Activated CD4-positive, CD25-positive, alpha-beta regulatory T cell treated with anti-CD3 and anti-CD28 coated beads, Interleukin-2, amount 50 U/mL, for 72 hours (primary cell): ENCODE data around the gene KCNC4.

Experiments
- DNase-seq: peaks from one replicate; pipeline ENCODE4 v3.0.0; 2021

The KCNC4 gene

GRCh38 chr1:110189181-110189580 lies 20.9 kb upstream of the KCNC4 start:
- no peak for DNase-seq

- DNase-seq = no peak
Observed at GRCh38 chr1:110190282-110190929, 19.7 kb upstream of the KCNC4 start.

- no peak for DNase-seq
Observed at GRCh38 chr1:110192541-110192940, 17.6 kb upstream of the KCNC4 start.

- DNase-seq = no peak
Observed at GRCh38 chr1:110195196-110195595, 14.9 kb upstream of the KCNC4 start.

- peak; percentile 43 for DNase-seq
Observed at GRCh38 chr1:110196917-110197765, 13.0 kb upstream of the KCNC4 start.

- DNase-seq = no peak
Observed at GRCh38 chr1:110197905-110198629, 12.0 kb upstream of the KCNC4 start.

GRCh38 chr1:110198746-110199145 lies 11.4 kb upstream of the KCNC4 start:
- DNase-seq = no peak

GRCh38 chr1:110200190-110200589 lies 9.9 kb upstream of the KCNC4 start:
- DNase-seq = no peak

- DNase-seq = no peak
Observed at GRCh38 chr1:110200666-110201065, 9.4 kb upstream of the KCNC4 start.

GRCh38 chr1:110201157-110201825 lies 8.8 kb upstream of the KCNC4 start:
- DNase-seq = no peak

GRCh38 chr1:110203021-110203661 lies 7.0 kb upstream of the KCNC4 start:
- peak; percentile 56 for DNase-seq

- no peak for DNase-seq
Observed at GRCh38 chr1:110205156-110205555, 5.0 kb upstream of the KCNC4 start.

- no peak for DNase-seq
Observed at GRCh38 chr1:110205591-110206155, 4.4 kb upstream of the KCNC4 start.

GRCh38 chr1:110206261-110206920 lies 3.7 kb upstream of the KCNC4 start:
- no peak for DNase-seq

GRCh38 chr1:110207831-110208230 lies 2.3 kb upstream of the KCNC4 start:
- peak; percentile 75 for DNase-seq

GRCh38 chr1:110208916-110209645 lies 1.0 kb upstream of the KCNC4 start:
- no peak for DNase-seq

GRCh38 chr1:110210604-110211495 lies 736 bp downstream of the KCNC4 start:
- peak; percentile 56 for DNase-seq

GRCh38 chr1:110211496-110212168 lies 1.5 kb downstream of the KCNC4 start:
- DNase-seq = peak; percentile 55
